GM12878 (cell line): ENCODE measurements around the gene PRRT1B. TPM values are rescaled to one million over a fixed set of nuclear protein-coding genes. Genes with fewer than 3 reads are reported as not detected.

Experiments
- ATAC-seq: fragments of 200-7000 bp; cut with Tn5 transposase; 3 replicates; pipeline ENCODE4 v1.9.1; 2020; ENCODE audit warnings: mild to moderate bottlenecking, moderate library complexity
- BruUV-seq: library from RNA; stranded (reverse); fragments of 400-500 nt; replicated peaks from 2 replicates; lab custom pipeline; 2021; lab: Mats Ljungman, UMichigan
- CTCF ChIA-PET: fragments of 300-600 bp; sonication (Branson Sonifier 250); formaldehyde crosslinking; extraction: SDS; loops from one replicate; lab custom pipeline; 2021; ENCODE audit warnings: inconsistent platforms; lab: Yijun Ruan, JAX
- POLR2A ChIA-PET: fragments of 350-600 bp; formaldehyde crosslinking; extraction: SDS; loops from one replicate; lab custom pipeline; 2021; ENCODE audit warnings: inconsistent platforms; lab: Charles Lee
- RAD21 ChIA-PET: fragments of 300-600 bp; sonication (Branson Sonifier 250); formaldehyde crosslinking; loops from one replicate; lab custom pipeline; 2023; ENCODE audit warnings: antibody characterized with exemption; ENCODE audit not compliant: unreplicated experiment; lab: Charles Lee
- SMC1A ChIA-PET: fragments of 300-600 bp; sonication (Branson Sonifier 250); formaldehyde crosslinking; loops from one replicate; lab custom pipeline; 2023; ENCODE audit not compliant: unreplicated experiment, uncharacterized antibody; lab: Charles Lee
- DNase-seq: peaks from one replicate; pipeline ENCODE4 v3.0.0-alpha.2; 2011; ENCODE audit warnings: low read depth, low spot score
- FAIRE-seq: peaks from 3 replicates; lab custom pipeline; 2011; peaks lifted over from hg19 to GRCh38; lab: Jason Lieb, UNC
- H2AFZ ChIP-seq: 2 replicates; pipeline ENCODE4 v1.6.0; 2011; ENCODE audit warnings: low read depth, low read length, control low read depth; ENCODE audit not compliant: control insufficient read depth
- H3K27ac ChIP-seq: 2 replicates; pipeline ENCODE4 v1.5.1; 2011; ENCODE audit warnings: control low read depth; ENCODE audit not compliant: control insufficient read depth, insufficient read depth
- H3K27me3 ChIP-seq, 2 experiments: replicated peaks in 1 of 2; 2 replicates each; pipeline versions ENCODE4 v1.6.0 to v1.6.1; 2011; ENCODE audit warnings: low read length in 1 of 2; ENCODE audit not compliant: control insufficient read depth in 2 of 2, insufficient read depth in 2 of 2
- H3K36me3 ChIP-seq, 2 experiments: 2 replicates each; pipeline ENCODE4 v1.5.1; 2011; ENCODE audit warnings: low read length in 1 of 2; ENCODE audit not compliant: control insufficient read depth in 2 of 2, insufficient read depth in 2 of 2
- H3K4me1 ChIP-seq: 2 replicates; pipeline ENCODE4 v1.6.1; 2011; ENCODE audit warnings: mild to moderate bottlenecking, low read length, moderate library complexity, mixed read lengths; ENCODE audit not compliant: control insufficient read depth, insufficient read depth
- H3K4me2 ChIP-seq: 2 replicates; pipeline ENCODE4 v1.6.0; 2011; ENCODE audit warnings: control low read depth; ENCODE audit not compliant: control insufficient read depth, insufficient read depth
- H3K4me3 ChIP-seq: fragments of 200-600 bp; sonication (generic); 2 replicates; pipeline ENCODE4 v1.5.1; 2016
- H3K79me2 ChIP-seq: 2 replicates; pipeline ENCODE4 v1.6.0; 2011; ENCODE audit warnings: low read length; ENCODE audit not compliant: control insufficient read depth, insufficient read depth
- H3K9ac ChIP-seq: 2 replicates; pipeline ENCODE4 v1.8.0; 2011; ENCODE audit warnings: low read length, control low read depth, mixed read lengths; ENCODE audit not compliant: control insufficient read depth, insufficient read depth
- H3K9me3 ChIP-seq: replicated peaks from 3 replicates; pipeline ENCODE4 v1.5.1; 2011; ENCODE audit warnings: mild to moderate bottlenecking, low read length; ENCODE audit not compliant: control insufficient read depth, insufficient read depth
- H4K20me1 ChIP-seq: 2 replicates; pipeline ENCODE4 v1.6.0; 2011; ENCODE audit not compliant: control insufficient read depth, insufficient read depth
- BCL3 ChIP-seq: IDR thresholded peaks from 2 replicates; pipeline ENCODE4 v1.6.1; 2011; ENCODE audit warnings: borderline replicate concordance, low read depth, mild to moderate bottlenecking, moderate library complexity, low read length; ENCODE audit not compliant: insufficient read depth, poor library complexity, severe bottlenecking
- BRCA1 ChIP-seq: IDR thresholded peaks from 2 replicates; pipeline ENCODE4 v1.6.1; 2011; ENCODE audit warnings: low read depth, low read length, improper control_type of control experiment
- CBX3 ChIP-seq: fragments of 200-600 bp; sonication (generic); IDR thresholded peaks from 2 replicates; pipeline ENCODE4 v1.6.1; 2016; ENCODE audit warnings: low read depth, borderline replicate concordance
- ESRRA ChIP-seq: IDR thresholded peaks from 2 replicates; pipeline ENCODE4 v1.6.1; 2012; ENCODE audit warnings: mild to moderate bottlenecking, low read length, improper control_type of control experiment
- FOXM1 ChIP-seq: IDR thresholded peaks from 2 replicates; pipeline ENCODE4 v1.6.1; 2012; ENCODE audit warnings: low read depth, mild to moderate bottlenecking, inconsistent platforms, low read length, moderate library complexity
- KLF5 ChIP-seq: fragments of 450-650 bp; IDR thresholded peaks from 2 replicates; pipeline ENCODE4 v1.6.1; 2014; ENCODE audit warnings: mild to moderate bottlenecking; ENCODE audit not compliant: partially characterized antibody
- MYC ChIP-seq: IDR thresholded peaks from 2 replicates; pipeline ENCODE4 v1.6.1; 2011; ENCODE audit warnings: mild to moderate bottlenecking, low read length, moderate library complexity, inconsistent platforms; ENCODE audit not compliant: insufficient read depth, insufficient replicate concordance, insufficient read length, severe bottlenecking
- PRDM15 ChIP-seq: fragments of 450-650 bp; formaldehyde crosslinking; IDR thresholded peaks from 2 replicates; pipeline ENCODE4 v1.4.0; 2020; ENCODE audit warnings: mild to moderate bottlenecking, moderate library complexity
- RCOR1 ChIP-seq: conservative IDR thresholded peaks from 2 replicates; pipeline ENCODE4 v1.6.1; 2012; ENCODE audit warnings: low read depth, low read length, improper control_type of control experiment
- RELA ChIP-seq: fragments of 450-650 bp; IDR thresholded peaks from 2 replicates; pipeline ENCODE4 v1.8.0; 2014; ENCODE audit warnings: borderline replicate concordance; ENCODE audit not compliant: partially characterized antibody
- SREBF1 ChIP-seq: IDR thresholded peaks from 2 replicates; pipeline ENCODE4 v1.6.1; 2012; ENCODE audit warnings: mild to moderate bottlenecking, low read length
- STAT1 ChIP-seq: fragments of 450-650 bp; conservative IDR thresholded peaks from 2 replicates; pipeline ENCODE4 v1.6.1; 2014; ENCODE audit warnings: antibody characterized with exemption, mild to moderate bottlenecking
- TAF1 ChIP-seq: IDR thresholded peaks from 2 replicates; pipeline ENCODE4 v1.6.1; 2011; ENCODE audit warnings: mild to moderate bottlenecking, low read depth, low read length, borderline replicate concordance
- WGBS: methylation state at CpG from one replicate; pipeline ENCODE4 v1.1.6; 2016; ENCODE audit warnings: low lambda C conversion rate; ENCODE audit not compliant: insufficient replicate concordance, insufficient coverage; ENCODE audit errors: missing lambda C conversion rate; 5-methylcytosine and 5-hydroxymethylcytosine counted together
- in situ Hi-C: fragments of 300-500 bp; cut with MboI; formaldehyde crosslinking; loops from 9 replicates; pipeline ENCODE4 v1.14.3; 2018; ENCODE audit warnings: mixed read lengths
- intact Hi-C: fragments of 100-400 bp; cut with micrococcal nuclease; formaldehyde crosslinking; loops from one replicate; pipeline ENCODE4 v1.14.2; 2022; ENCODE audit not compliant: unreplicated experiment
- polyA plus RNA-seq, 11 experiments: library from polyadenylated mRNA; depleted of rRNA in 4 of 11; unstranded in 6 of 11; stranded (reverse) in 5 of 11; fragments of >200 nt; fragmentation: Nextera tagmentation in 4 of 11; fragmentation: Illumina TruSeq in 1 of 11; extraction: Ambion mirVana in 4 of 11; extraction: Trizol in 1 of 11; gene quantifications; 1 replicate in 1 of 11; 2 replicates in 10 of 11; pipeline versions ENCODE4 v1.2.1 to v1.2.3, GENCODE V29; 2011 to 2016; ENCODE audit warnings: inconsistent platforms in 2 of 11, missing spikeins in 2 of 11, low read depth in 1 of 11
- total RNA-seq, 4 experiments: library from RNA; depleted of rRNA in 3 of 4; stranded (reverse); fragments of >200 nt in 3 of 4; fragmentation: Illumina TruSeq in 1 of 4; extraction: Trizol in 1 of 4; gene quantifications; 2 replicates each; pipeline versions ENCODE4 v1.2.1 to v1.2.3, GENCODE V29; 2013 to 2021
- TF ChIP-seq, protein P1 (sequence below): IDR thresholded peaks from 2 replicates; pipeline ENCODE4 v1.6.1; 2012; ENCODE audit warnings: mild to moderate bottlenecking, low read depth, low read length

Gene PRRT1B
- total and polyA plus RNA-seq, 10 of the 15 experiments (the other 5 are each of a cell fraction or from before 2014, with no cell fraction given) = not detected

DNA sequence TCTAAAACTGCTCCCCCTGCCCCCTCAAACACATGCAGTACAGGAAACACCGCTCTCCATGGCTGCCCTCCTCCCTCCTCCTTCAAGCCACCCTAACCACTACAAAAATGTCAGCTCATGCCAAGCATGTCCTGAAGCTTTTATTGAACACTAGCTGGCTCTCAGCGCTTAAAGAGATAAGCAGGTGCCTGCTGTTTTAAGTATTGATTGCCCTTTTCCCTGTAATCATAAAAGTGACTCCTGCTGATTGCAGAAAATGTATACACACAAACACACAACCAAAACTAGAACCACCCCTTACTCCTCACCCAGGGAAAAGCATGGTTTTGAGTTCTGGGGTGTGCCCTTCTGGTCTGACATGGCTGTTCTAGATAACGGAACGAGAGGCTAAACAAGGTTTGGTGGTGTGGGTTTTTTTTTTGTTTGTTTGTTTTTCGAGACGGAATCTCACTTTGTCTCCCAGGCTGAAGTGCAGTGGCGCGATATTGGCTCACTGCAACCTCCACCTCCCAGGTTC, 10.5 kb upstream of the PRRT1B start (continued):
- TF ChIP-seq PRDM15 (CRISPR knock-in tag) (no peak), STAT1 (no peak), FOXM1 (no peak), RCOR1 (no peak), CBX3 (no peak), KLF5 (no peak), SREBF1 (no peak), RELA (no peak), MYC (no peak)

DNA sequence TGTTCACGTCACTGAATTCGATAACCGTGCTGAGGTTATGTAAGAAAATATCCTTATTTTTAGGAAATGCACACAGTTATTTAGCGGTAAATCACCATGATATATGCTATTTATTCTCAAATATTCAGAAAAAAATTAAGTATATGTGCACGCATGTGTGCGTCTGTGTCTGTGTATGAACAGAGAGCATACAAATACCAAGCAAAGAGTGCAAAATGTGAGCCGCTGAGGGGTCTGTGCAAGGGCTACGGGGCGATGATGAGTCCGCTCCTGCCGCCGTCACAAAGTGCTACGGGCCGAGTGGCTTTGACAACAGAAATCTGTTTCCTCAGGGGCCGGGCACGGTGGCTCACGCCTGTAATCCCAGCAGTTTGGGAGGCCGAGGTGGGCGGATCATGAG, 7.4 kb upstream of the PRRT1B start:
- ATAC-seq (no peak), DNase-seq (no peak), FAIRE-seq (no peak)
- no TSS peak for BruUV-seq
- Histone ChIP-seq H3K9ac (no peak overlapping the region), H3K4me2 (no peak overlapping the region), H3K79me2 (no peaks in the 10 kb centered on the region), H2AFZ (no peak overlapping the region), H3K27ac (no peak overlapping the region), H3K9me3 (no peaks in the 10 kb centered on the region), H3K4me3 (no peak overlapping the region), H3K4me1 (no peaks in the 10 kb centered on the region), H3K27me3 (no peaks in the 10 kb centered on the region), H4K20me1 (no peaks in the 10 kb centered on the region), H3K36me3 (no peaks in the 10 kb centered on the region)
- in situ Hi-C loops = no loop called here
- ChIA-PET CTCF (no interaction called here), SMC1A (no interaction called here), POLR2A (no interaction called here), RAD21 (no interaction called here)
- 90% methylated on average over 19 of the region's 19 CpGs for WGBS
- intact Hi-C loops = loop anchor here (10.0 kb wide), 1 partner anchor 207 kb away; the partner anchor contains the start of gene RAPGEF1
- no peak for TF ChIP-seq KLF5
- TF ChIP-seq BRCA1 = no peak
- no peak for TF ChIP-seq BCL3
- TF ChIP-seq TAF1 = no peak
- TF ChIP-seq, protein P1, sequence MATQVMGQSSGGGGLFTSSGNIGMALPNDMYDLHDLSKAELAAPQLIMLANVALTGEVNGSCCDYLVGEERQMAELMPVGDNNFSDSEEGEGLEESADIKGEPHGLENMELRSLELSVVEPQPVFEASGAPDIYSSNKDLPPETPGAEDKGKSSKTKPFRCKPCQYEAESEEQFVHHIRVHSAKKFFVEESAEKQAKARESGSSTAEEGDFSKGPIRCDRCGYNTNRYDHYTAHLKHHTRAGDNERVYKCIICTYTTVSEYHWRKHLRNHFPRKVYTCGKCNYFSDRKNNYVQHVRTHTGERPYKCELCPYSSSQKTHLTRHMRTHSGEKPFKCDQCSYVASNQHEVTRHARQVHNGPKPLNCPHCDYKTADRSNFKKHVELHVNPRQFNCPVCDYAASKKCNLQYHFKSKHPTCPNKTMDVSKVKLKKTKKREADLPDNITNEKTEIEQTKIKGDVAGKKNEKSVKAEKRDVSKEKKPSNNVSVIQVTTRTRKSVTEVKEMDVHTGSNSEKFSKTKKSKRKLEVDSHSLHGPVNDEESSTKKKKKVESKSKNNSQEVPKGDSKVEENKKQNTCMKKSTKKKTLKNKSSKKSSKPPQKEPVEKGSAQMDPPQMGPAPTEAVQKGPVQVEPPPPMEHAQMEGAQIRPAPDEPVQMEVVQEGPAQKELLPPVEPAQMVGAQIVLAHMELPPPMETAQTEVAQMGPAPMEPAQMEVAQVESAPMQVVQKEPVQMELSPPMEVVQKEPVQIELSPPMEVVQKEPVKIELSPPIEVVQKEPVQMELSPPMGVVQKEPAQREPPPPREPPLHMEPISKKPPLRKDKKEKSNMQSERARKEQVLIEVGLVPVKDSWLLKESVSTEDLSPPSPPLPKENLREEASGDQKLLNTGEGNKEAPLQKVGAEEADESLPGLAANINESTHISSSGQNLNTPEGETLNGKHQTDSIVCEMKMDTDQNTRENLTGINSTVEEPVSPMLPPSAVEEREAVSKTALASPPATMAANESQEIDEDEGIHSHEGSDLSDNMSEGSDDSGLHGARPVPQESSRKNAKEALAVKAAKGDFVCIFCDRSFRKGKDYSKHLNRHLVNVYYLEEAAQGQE = no peak
- TF ChIP-seq ESRRA = no peak
